HepG2 (cell line): Measurements from ENCODE around the gene OR2V2. TPM values are rescaled to one million over a fixed set of nuclear protein-coding genes. Genes with fewer than 3 reads are reported as not detected.

Experiments
- CCAR2 ChIP-seq: fragments of 200-400 bp; formaldehyde crosslinking; optimal IDR thresholded peaks from 2 replicates; pipeline ENCODE3; 2018; ENCODE audit warnings: low read depth, mild to moderate bottlenecking, low read length, moderate library complexity
- ERF ChIP-seq: IDR thresholded peaks from 2 replicates; pipeline ENCODE4 v1.6.1; 2018; ENCODE audit warnings: missing biosample characterization, missing genetic modification reagents
- FOXM1 ChIP-seq: sonication (generic); formaldehyde crosslinking; IDR thresholded peaks from 2 replicates; pipeline ENCODE4 v1.5.0; 2020; ENCODE audit warnings: missing genetic modification reagents
- FOXO1 ChIP-seq: sonication (generic); formaldehyde crosslinking; IDR thresholded peaks from 2 replicates; pipeline ENCODE4 v1.4.0; 2020; ENCODE audit warnings: missing genetic modification reagents
- HMG20B ChIP-seq: conservative IDR thresholded peaks from 2 replicates; pipeline ENCODE4 v1.6.1; 2016; ENCODE audit warnings: missing genetic modification reagents, missing compliant biosample characterization
- KDM1A ChIP-seq: IDR thresholded peaks from 2 replicates; pipeline ENCODE4 v1.6.1; 2016; ENCODE audit warnings: missing compliant biosample characterization
- KDM3A ChIP-seq: IDR thresholded peaks from 2 replicates; pipeline ENCODE4 v1.6.1; 2018; ENCODE audit warnings: low read depth, missing compliant biosample characterization
- KLF13 ChIP-seq: sonication (generic); formaldehyde crosslinking; IDR thresholded peaks from 2 replicates; pipeline ENCODE4 v1.4.0; 2020; ENCODE audit warnings: mild to moderate bottlenecking, missing genetic modification reagents
- MED8 ChIP-seq: sonication (generic); formaldehyde crosslinking; IDR thresholded peaks from 2 replicates; pipeline ENCODE4 v1.8.1; 2023; ENCODE audit warnings: mild to moderate bottlenecking, missing genetic modification reagents; ENCODE audit not compliant: insufficient replicate concordance
- NFKBIZ ChIP-seq: IDR thresholded peaks from 2 replicates; pipeline ENCODE4 v1.6.1; 2018; ENCODE audit warnings: missing genetic modification reagents, missing compliant biosample characterization
- PHF8 ChIP-seq: sonication (generic); formaldehyde crosslinking; IDR thresholded peaks from 2 replicates; pipeline ENCODE4 v1.5.0; 2020; ENCODE audit warnings: missing genetic modification reagents
- ZNF564 ChIP-seq: sonication (generic); formaldehyde crosslinking; IDR thresholded peaks from 2 replicates; pipeline ENCODE4 v1.8.1; 2023; ENCODE audit warnings: mild to moderate bottlenecking, missing genetic modification reagents
- ZNF644 ChIP-seq: IDR thresholded peaks from 2 replicates; pipeline ENCODE4 v1.6.1; 2016; ENCODE audit warnings: low read depth
- ZNF776 ChIP-seq: sonication (generic); formaldehyde crosslinking; IDR thresholded peaks from 2 replicates; pipeline ENCODE4 v1.4.0; 2020; ENCODE audit warnings: mild to moderate bottlenecking, missing genetic modification reagents
- ZSCAN31 ChIP-seq: sonication (generic); formaldehyde crosslinking; IDR thresholded peaks from 2 replicates; pipeline ENCODE4 v1.5.0; 2020; ENCODE audit warnings: low read depth, mild to moderate bottlenecking, missing genetic modification reagents
- polyA plus RNA-seq, 8 experiments: library from polyadenylated mRNA; depleted of rRNA in 3 of 8; stranded (reverse) in 7 of 8; unstranded in 1 of 8; fragments of >200 nt; fragmentation: Illumina TruSeq in 4 of 8; extraction: Trizol in 4 of 8; gene quantifications; 2 replicates each; pipeline versions ENCODE4 v1.2.1 to v1.2.3, GENCODE V29; 2011 to 2016; ENCODE audit warnings: low read depth in 4 of 8, missing spikeins in 1 of 8, mixed read lengths in 1 of 8; ENCODE audit not compliant: insufficient read depth in 1 of 8
- total RNA-seq, 5 experiments: library from RNA; depleted of rRNA; stranded (reverse); fragments of >200 nt; fragmentation: Illumina TruSeq; extraction: Trizol; gene quantifications; 2 replicates each; pipeline ENCODE4 v1.2.3, GENCODE V29; 2016; ENCODE audit warnings: low read depth in 1 of 5
- TF ChIP-seq, protein P1 (sequence below): sonication (generic); formaldehyde crosslinking; IDR thresholded peaks from 2 replicates; pipeline ENCODE4 v1.8.1; 2022; ENCODE audit warnings: low read depth, mild to moderate bottlenecking, missing genetic modification reagents
- TF ChIP-seq, protein P2 (sequence below): sonication (generic); formaldehyde crosslinking; IDR thresholded peaks from 2 replicates; pipeline ENCODE4 v1.8.0; 2022; ENCODE audit warnings: mild to moderate bottlenecking, missing genetic modification reagents, borderline replicate concordance
- TF ChIP-seq, protein P3 (sequence below): sonication (generic); formaldehyde crosslinking; IDR thresholded peaks from 2 replicates; pipeline ENCODE4 v1.4.0; 2020; ENCODE audit warnings: mild to moderate bottlenecking, missing genetic modification reagents
- TF ChIP-seq, protein P4 (sequence below), 2 experiments: fragments of 450-650 bp in 1 of 2; sonication (generic) in 1 of 2; formaldehyde crosslinking; IDR thresholded peaks; 2 replicates each; pipeline versions ENCODE4 v1.5.0 to v1.8.0; 2020 to 2022; ENCODE audit warnings: mild to moderate bottlenecking in 1 of 2, missing genetic modification reagents in 1 of 2
- TF ChIP-seq, protein P5 (sequence below): sonication (generic); formaldehyde crosslinking; IDR thresholded peaks from 2 replicates; pipeline ENCODE4 v1.8.0; 2022; ENCODE audit warnings: low read depth, missing genetic modification reagents
- TF ChIP-seq, protein P6 (sequence below): sonication (generic); formaldehyde crosslinking; IDR thresholded peaks from 2 replicates; pipeline ENCODE4 v1.4.0; 2020; ENCODE audit warnings: low read depth, mild to moderate bottlenecking, missing genetic modification reagents

The OR2V2 gene
- total and polyA plus RNA-seq, 2 of the 13 experiments (the other 11 are each of a cell fraction or from before 2014, with no cell fraction given) = not detected

DNA sequence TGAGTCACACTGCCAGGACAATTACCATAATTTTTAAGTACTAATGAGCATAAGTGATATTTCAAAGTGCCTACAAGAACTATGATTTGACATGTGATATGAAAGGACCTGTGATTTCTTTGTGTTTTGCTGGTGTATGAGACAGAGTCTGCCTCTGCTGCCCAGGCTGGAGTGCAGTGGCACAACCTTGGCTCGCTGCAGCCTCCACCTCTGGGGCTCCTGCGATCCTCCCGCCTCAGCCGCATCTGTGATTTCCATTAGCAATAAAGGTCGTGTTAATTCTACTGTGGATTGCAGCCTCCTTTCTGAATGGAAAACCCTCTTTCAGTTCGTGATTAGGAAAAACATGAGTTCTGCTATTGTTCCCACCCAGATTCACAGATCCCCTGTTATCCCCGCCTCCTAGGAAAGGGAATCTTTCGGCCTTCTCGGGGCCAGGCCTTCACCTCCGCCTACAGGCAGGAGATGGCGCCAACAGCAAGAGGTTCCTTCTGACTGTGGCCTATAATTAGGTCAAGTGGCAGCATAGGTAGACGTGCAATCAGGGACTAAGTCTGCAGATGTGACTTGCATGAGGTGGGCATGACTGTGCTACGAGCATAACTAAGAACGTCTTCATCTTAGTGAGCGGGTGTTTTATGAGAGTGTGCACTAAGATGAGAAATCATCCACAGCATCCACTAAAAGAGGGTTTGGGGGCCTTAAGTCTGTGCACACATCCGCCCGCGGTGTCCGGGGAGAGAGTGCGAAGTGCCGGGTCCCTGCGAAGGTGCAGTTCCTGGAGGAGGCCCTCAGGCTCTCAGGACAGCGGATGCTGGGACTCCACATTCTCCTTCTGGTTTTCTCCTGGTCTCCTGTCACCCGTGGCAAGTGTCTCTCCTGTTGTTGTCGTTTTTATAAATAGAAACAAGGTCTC lies 34.5 kb downstream of the OR2V2 start (continued):
- TF ChIP-seq, protein P1, sequence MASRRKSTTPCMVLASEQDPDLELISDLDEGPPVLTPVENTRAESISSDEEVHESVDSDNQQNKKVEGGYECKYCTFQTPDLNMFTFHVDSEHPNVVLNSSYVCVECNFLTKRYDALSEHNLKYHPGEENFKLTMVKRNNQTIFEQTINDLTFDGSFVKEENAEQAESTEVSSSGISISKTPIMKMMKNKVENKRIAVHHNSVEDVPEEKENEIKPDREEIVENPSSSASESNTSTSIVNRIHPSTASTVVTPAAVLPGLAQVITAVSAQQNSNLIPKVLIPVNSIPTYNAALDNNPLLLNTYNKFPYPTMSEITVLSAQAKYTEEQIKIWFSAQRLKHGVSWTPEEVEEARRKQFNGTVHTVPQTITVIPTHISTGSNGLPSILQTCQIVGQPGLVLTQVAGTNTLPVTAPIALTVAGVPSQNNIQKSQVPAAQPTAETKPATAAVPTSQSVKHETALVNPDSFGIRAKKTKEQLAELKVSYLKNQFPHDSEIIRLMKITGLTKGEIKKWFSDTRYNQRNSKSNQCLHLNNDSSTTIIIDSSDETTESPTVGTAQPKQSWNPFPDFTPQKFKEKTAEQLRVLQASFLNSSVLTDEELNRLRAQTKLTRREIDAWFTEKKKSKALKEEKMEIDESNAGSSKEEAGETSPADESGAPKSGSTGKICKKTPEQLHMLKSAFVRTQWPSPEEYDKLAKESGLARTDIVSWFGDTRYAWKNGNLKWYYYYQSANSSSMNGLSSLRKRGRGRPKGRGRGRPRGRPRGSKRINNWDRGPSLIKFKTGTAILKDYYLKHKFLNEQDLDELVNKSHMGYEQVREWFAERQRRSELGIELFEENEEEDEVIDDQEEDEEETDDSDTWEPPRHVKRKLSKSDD (CRISPR knock-in tag) = no peak
- no peak for TF ChIP-seq MED8 (CRISPR knock-in tag)
- no peak for TF ChIP-seq ZSCAN31
- TF ChIP-seq, protein P2, sequence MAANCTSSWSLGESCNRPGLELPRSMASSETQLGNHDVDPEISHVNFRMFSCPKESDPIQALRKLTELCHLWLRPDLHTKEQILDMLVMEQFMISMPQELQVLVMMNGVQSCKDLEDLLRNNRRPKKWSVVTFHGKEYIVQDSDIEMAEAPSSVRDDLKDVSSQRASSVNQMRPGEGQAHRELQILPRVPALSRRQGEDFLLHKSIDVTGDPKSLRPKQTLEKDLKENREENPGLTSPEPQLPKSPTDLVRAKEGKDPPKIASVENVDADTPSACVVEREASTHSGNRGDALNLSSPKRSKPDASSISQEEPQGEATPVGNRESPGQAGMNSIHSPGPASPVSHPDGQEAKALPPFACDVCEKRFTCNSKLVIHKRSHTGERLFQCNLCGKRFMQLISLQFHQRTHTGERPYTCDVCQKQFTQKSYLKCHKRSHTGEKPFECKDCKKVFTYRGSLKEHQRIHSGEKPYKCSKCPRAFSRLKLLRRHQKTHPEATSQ (CRISPR knock-in tag) = no peak
- TF ChIP-seq, protein P3, sequence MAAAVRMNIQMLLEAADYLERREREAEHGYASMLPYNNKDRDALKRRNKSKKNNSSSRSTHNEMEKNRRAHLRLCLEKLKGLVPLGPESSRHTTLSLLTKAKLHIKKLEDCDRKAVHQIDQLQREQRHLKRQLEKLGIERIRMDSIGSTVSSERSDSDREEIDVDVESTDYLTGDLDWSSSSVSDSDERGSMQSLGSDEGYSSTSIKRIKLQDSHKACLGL = no peak
- 0 out of 2 replicates have a peak, but pooled peaks have one; percentile 31 for TF ChIP-seq HMG20B (CRISPR knock-in tag)
- no peak for TF ChIP-seq PHF8 (CRISPR knock-in tag)
- no peak for TF ChIP-seq KLF13 (CRISPR knock-in tag)
- TF ChIP-seq, protein P4, sequence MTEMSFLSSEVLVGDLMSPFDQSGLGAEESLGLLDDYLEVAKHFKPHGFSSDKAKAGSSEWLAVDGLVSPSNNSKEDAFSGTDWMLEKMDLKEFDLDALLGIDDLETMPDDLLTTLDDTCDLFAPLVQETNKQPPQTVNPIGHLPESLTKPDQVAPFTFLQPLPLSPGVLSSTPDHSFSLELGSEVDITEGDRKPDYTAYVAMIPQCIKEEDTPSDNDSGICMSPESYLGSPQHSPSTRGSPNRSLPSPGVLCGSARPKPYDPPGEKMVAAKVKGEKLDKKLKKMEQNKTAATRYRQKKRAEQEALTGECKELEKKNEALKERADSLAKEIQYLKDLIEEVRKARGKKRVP (CRISPR knock-in tag; IDR thresholded peaks at IDR 0.05) = no peak
- no peak for TF ChIP-seq ZNF564 (CRISPR knock-in tag)
- TF ChIP-seq NFKBIZ (CRISPR knock-in tag) = no peak
- TF ChIP-seq ERF (CRISPR knock-in tag) = no peak
- no peak for TF ChIP-seq ZNF644 (CRISPR knock-in tag)
- no peak for TF ChIP-seq ZNF776 (CRISPR knock-in tag)
- 0 out of 2 replicates have a peak, but pooled peaks have one; percentile 34 for TF ChIP-seq KDM3A (CRISPR knock-in tag)
- TF ChIP-seq FOXO1 (CRISPR knock-in tag) = no peak
- TF ChIP-seq, protein P5, sequence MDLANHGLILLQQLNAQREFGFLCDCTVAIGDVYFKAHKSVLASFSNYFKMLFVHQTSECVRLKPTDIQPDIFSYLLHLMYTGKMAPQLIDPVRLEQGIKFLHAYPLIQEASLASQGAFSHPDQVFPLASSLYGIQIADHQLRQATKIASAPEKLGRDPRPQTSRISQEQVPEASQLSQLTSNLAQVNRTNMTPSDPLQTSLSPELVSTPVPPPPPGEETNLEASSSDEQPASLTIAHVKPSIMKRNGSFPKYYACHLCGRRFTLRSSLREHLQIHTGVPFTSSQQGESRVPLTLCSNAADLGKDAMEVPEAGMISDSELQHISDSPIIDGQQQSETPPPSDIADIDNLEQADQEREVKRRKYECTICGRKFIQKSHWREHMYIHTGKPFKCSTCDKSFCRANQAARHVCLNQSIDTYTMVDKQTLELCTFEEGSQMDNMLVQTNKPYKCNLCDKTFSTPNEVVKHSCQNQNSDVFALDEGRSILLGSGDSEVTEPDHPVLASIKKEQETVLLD (CRISPR knock-in tag) = no peak
- TF ChIP-seq CCAR2 = no peak
- TF ChIP-seq FOXM1 (CRISPR knock-in tag) = no peak
- TF ChIP-seq KDM1A (CRISPR knock-in tag) = no peak
- TF ChIP-seq, protein P6, sequence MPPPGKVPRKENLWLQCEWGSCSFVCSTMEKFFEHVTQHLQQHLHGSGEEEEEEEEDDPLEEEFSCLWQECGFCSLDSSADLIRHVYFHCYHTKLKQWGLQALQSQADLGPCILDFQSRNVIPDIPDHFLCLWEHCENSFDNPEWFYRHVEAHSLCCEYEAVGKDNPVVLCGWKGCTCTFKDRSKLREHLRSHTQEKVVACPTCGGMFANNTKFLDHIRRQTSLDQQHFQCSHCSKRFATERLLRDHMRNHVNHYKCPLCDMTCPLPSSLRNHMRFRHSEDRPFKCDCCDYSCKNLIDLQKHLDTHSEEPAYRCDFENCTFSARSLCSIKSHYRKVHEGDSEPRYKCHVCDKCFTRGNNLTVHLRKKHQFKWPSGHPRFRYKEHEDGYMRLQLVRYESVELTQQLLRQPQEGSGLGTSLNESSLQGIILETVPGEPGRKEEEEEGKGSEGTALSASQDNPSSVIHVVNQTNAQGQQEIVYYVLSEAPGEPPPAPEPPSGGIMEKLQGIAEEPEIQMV (CRISPR knock-in tag) = peak; percentile 52; the same call in 1 of the 2 replicates
